ENCODE results near the gene AADACL2. TPM values are rescaled to one million over a fixed set of nuclear protein-coding genes. Genes with fewer than 3 reads are reported as not detected.

The AADACL2 gene
- total and polyA plus RNA-seq, 2 experiments from 2014 or later: not detected

DNA sequence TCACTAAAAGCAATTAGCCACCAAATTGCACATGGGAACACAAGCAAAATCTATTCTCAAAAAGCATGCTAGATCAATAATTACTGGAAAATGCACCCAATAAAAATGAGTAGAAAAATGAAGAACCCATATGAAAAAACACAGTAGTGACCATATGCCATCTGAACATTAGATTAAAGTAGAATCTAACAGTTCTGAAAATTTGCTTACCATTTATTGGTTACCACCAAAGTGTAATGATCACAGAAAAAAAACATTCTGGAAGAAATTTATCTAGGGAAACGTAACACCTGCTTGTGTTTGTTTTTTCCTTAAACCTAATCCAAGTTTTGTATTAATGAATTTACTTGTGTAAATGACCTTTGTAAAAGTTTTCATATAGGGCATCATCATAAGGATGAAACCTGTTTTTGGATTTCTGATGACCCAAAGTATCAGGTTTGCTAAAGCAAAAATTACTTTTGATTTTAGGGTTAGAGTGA, 42.6 kb downstream of the AADACL2 start:
- ATAC-seq: no peak
- H3K27me3 ChIP-seq (ENCODE audit: insufficient read depth): no peaks in the 10 kb centered on the region
- no peaks in the 10 kb centered on the region for H3K9me2 ChIP-seq (ENCODE audit: insufficient read depth)
- H3K79me2 ChIP-seq (replicated peaks; ENCODE audit: insufficient read depth): no peaks in the 10 kb centered on the region
- H3K4me1 Mint-ChIP-seq: peaks cover 4% of the 10 kb centered on the region; the same call in 2 of the 3 replicates
- no peaks in the 10 kb centered on the region for H4K20me1 ChIP-seq (replicated peaks; ENCODE audit: insufficient read depth)
- no peaks in the 10 kb centered on the region for H3K27me3 Mint-ChIP-seq (ENCODE audit: insufficient read depth, low read depth, poor library complexity)
- peaks cover 5% of the 10 kb centered on the region for H3K4me1 ChIP-seq (ENCODE audit: insufficient read depth)
- H3K36me3 ChIP-seq (ENCODE audit: insufficient read depth): no peaks in the 10 kb centered on the region
- no peak overlapping the region for H3K27ac Mint-ChIP-seq
- no peak for DNase-seq (ENCODE audit: low spot score)
- no peak overlapping the region for H2AFZ ChIP-seq
- H3K4me3 Mint-ChIP-seq: no peak overlapping the region
- no peaks in the 10 kb centered on the region for H3K36me3 Mint-ChIP-seq (ENCODE audit: low read depth)
- H3K27ac ChIP-seq (ENCODE audit: low read depth): no peak overlapping the region
- H3K4me3 ChIP-seq: no peak overlapping the region
- H3K4me2 ChIP-seq: no peak overlapping the region
- no peak for TF ChIP-seq STAT1 (IDR thresholded peaks at IDR 0.05; ENCODE audit: unreplicated experiment)
- TF ChIP-seq, protein P1, sequence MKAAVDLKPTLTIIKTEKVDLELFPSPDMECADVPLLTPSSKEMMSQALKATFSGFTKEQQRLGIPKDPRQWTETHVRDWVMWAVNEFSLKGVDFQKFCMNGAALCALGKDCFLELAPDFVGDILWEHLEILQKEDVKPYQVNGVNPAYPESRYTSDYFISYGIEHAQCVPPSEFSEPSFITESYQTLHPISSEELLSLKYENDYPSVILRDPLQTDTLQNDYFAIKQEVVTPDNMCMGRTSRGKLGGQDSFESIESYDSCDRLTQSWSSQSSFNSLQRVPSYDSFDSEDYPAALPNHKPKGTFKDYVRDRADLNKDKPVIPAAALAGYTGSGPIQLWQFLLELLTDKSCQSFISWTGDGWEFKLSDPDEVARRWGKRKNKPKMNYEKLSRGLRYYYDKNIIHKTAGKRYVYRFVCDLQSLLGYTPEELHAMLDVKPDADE (IDR thresholded peaks at IDR 0.05): no peak
- TF ChIP-seq EZH2 (IDR thresholded peaks at IDR 0.05; ENCODE audit: low read depth, unreplicated experiment): no peak
- no peak for TF ChIP-seq JUNB (IDR thresholded peaks at IDR 0.05; ENCODE audit: unreplicated experiment)
- TF ChIP-seq ZNF331 (CRISPR knock-in tag; IDR thresholded peaks at IDR 0.05; ENCODE audit: low read depth): no peak
- TF ChIP-seq NANOG (IDR thresholded peaks at IDR 0.05; ENCODE audit: borderline replicate concordance): no peak
- TF ChIP-seq ZNF114 (CRISPR knock-in tag; IDR thresholded peaks at IDR 0.05): no peak
- TF ChIP-seq, protein P2, sequence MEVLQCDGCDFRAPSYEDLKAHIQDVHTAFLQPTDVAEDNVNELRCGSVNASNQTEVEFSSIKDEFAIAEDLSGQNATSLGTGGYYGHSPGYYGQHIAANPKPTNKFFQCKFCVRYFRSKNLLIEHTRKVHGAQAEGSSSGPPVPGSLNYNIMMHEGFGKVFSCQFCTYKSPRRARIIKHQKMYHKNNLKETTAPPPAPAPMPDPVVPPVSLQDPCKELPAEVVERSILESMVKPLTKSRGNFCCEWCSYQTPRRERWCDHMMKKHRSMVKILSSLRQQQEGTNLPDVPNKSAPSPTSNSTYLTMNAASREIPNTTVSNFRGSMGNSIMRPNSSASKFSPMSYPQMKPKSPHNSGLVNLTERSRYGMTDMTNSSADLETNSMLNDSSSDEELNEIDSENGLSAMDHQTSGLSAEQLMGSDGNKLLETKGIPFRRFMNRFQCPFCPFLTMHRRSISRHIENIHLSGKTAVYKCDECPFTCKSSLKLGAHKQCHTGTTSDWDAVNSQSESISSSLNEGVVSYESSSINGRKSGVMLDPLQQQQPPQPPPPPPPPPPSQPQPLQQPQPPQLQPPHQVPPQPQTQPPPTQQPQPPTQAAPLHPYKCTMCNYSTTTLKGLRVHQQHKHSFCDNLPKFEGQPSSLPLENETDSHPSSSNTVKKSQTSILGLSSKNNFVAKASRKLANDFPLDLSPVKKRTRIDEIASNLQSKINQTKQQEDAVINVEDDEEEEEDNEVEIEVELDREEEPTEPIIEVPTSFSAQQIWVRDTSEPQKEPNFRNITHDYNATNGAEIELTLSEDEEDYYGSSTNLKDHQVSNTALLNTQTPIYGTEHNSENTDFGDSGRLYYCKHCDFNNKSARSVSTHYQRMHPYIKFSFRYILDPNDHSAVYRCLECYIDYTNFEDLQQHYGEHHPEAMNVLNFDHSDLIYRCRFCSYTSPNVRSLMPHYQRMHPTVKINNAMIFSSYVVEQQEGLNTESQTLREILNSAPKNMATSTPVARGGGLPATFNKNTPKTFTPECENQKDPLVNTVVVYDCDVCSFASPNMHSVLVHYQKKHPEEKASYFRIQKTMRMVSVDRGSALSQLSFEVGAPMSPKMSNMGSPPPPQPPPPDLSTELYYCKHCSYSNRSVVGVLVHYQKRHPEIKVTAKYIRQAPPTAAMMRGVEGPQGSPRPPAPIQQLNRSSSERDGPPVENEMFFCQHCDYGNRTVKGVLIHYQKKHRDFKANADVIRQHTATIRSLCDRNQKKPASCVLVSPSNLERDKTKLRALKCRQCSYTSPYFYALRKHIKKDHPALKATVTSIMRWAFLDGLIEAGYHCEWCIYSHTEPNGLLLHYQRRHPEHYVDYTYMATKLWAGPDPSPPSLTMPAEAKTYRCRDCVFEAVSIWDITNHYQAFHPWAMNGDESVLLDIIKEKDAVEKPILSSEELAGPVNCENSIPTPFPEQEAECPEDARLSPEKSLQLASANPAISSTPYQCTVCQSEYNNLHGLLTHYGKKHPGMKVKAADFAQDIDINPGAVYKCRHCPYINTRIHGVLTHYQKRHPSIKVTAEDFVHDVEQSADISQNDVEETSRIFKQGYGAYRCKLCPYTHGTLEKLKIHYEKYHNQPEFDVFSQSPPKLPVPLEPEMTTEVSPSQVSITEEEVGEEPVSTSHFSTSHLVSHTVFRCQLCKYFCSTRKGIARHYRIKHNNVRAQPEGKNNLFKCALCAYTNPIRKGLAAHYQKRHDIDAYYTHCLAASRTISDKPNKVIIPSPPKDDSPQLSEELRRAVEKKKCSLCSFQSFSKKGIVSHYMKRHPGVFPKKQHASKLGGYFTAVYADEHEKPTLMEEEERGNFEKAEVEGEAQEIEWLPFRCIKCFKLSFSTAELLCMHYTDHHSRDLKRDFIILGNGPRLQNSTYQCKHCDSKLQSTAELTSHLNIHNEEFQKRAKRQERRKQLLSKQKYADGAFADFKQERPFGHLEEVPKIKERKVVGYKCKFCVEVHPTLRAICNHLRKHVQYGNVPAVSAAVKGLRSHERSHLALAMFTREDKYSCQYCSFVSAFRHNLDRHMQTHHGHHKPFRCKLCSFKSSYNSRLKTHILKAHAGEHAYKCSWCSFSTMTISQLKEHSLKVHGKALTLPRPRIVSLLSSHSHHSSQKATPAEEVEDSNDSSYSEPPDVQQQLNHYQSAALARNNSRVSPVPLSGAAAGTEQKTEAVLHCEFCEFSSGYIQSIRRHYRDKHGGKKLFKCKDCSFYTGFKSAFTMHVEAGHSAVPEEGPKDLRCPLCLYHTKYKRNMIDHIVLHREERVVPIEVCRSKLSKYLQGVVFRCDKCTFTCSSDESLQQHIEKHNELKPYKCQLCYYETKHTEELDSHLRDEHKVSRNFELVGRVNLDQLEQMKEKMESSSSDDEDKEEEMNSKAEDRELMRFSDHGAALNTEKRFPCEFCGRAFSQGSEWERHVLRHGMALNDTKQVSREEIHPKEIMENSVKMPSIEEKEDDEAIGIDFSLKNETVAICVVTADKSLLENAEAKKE (CRISPR knock-in tag; IDR thresholded peaks at IDR 0.05): no peak
- TF ChIP-seq POLR2AphosphoS5 (IDR thresholded peaks at IDR 0.05; ENCODE audit: low read depth): no peak
- no peak for TF ChIP-seq EZH2phosphoT487 (IDR thresholded peaks at IDR 0.05; ENCODE audit: unreplicated experiment)
- TF ChIP-seq, protein P3, sequence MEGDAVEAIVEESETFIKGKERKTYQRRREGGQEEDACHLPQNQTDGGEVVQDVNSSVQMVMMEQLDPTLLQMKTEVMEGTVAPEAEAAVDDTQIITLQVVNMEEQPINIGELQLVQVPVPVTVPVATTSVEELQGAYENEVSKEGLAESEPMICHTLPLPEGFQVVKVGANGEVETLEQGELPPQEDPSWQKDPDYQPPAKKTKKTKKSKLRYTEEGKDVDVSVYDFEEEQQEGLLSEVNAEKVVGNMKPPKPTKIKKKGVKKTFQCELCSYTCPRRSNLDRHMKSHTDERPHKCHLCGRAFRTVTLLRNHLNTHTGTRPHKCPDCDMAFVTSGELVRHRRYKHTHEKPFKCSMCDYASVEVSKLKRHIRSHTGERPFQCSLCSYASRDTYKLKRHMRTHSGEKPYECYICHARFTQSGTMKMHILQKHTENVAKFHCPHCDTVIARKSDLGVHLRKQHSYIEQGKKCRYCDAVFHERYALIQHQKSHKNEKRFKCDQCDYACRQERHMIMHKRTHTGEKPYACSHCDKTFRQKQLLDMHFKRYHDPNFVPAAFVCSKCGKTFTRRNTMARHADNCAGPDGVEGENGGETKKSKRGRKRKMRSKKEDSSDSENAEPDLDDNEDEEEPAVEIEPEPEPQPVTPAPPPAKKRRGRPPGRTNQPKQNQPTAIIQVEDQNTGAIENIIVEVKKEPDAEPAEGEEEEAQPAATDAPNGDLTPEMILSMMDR (conservative IDR thresholded peaks at IDR 0.05; ENCODE audit: low read depth in 2 of 2): no peak
- no peak for TF ChIP-seq CREB1 (CRISPR knock-in tag; IDR thresholded peaks at IDR 0.05; ENCODE audit: low read depth)
- TF ChIP-seq, protein P4, sequence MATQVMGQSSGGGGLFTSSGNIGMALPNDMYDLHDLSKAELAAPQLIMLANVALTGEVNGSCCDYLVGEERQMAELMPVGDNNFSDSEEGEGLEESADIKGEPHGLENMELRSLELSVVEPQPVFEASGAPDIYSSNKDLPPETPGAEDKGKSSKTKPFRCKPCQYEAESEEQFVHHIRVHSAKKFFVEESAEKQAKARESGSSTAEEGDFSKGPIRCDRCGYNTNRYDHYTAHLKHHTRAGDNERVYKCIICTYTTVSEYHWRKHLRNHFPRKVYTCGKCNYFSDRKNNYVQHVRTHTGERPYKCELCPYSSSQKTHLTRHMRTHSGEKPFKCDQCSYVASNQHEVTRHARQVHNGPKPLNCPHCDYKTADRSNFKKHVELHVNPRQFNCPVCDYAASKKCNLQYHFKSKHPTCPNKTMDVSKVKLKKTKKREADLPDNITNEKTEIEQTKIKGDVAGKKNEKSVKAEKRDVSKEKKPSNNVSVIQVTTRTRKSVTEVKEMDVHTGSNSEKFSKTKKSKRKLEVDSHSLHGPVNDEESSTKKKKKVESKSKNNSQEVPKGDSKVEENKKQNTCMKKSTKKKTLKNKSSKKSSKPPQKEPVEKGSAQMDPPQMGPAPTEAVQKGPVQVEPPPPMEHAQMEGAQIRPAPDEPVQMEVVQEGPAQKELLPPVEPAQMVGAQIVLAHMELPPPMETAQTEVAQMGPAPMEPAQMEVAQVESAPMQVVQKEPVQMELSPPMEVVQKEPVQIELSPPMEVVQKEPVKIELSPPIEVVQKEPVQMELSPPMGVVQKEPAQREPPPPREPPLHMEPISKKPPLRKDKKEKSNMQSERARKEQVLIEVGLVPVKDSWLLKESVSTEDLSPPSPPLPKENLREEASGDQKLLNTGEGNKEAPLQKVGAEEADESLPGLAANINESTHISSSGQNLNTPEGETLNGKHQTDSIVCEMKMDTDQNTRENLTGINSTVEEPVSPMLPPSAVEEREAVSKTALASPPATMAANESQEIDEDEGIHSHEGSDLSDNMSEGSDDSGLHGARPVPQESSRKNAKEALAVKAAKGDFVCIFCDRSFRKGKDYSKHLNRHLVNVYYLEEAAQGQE (IDR thresholded peaks at IDR 0.05; ENCODE audit: unreplicated experiment): no peak
- no peaks in the 10 kb centered on the region for H3K9me3 Mint-ChIP-seq
- H3F3A ChIP-seq (replicated peaks; ENCODE audit: low read depth): no peaks in the 10 kb centered on the region
